HepG2 (cell line): ENCODE results near the gene ST3GAL5. TPM values are rescaled to one million over a fixed set of nuclear protein-coding genes. Genes with fewer than 3 reads are reported as not detected.

Experiments used
- ATAC-seq: fragments of 200-7000 bp; cut with Tn5 transposase; 3 replicates; pipeline ENCODE4 v1.9.1; 2020; ENCODE audit warnings: mild to moderate bottlenecking, moderate library complexity
- BruUV-seq: library from RNA; stranded (reverse); fragments of 400-500 nt; replicated peaks from 2 replicates; lab custom pipeline; 2021; lab: Mats Ljungman, UMichigan
- CTCF ChIA-PET: fragments of 300-600 bp; formaldehyde crosslinking; extraction: SDS; loops from one replicate; lab custom pipeline; 2021; ENCODE audit warnings: low total read pairs, inconsistent platforms, low intra/inter-chr PET ratio; lab: Yijun Ruan, JAX
- POLR2A ChIA-PET: fragments of 350-600 bp; sonication (Branson Sonifier 250); formaldehyde crosslinking; loops from one replicate; lab custom pipeline; 2020; ENCODE audit warnings: antibody characterized with exemption, inconsistent platforms; lab: Yijun Ruan, JAX
- DNase-seq: peaks from one replicate; pipeline ENCODE4 v3.0.0-alpha.2; 2015; ENCODE audit warnings: low spot score
- FAIRE-seq: peaks from 3 replicates; lab custom pipeline; 2011; peaks lifted over from hg19 to GRCh38; lab: Jason Lieb, UNC
- H2AFZ ChIP-seq: one replicate; pipeline ENCODE4 v1.6.1; 2011; ENCODE audit warnings: low read length, inconsistent platforms
- H3K27ac ChIP-seq: fragments of 300-600 bp; 3 replicates; pipeline ENCODE4 v1.8.0; 2011; ENCODE audit warnings: mixed run types, mild to moderate bottlenecking, mixed read lengths, low read length, inconsistent platforms; ENCODE audit not compliant: insufficient read depth; ENCODE audit errors: extremely low read length
- H3K27me3 ChIP-seq, 2 experiments: fragments of 200-600 bp in 1 of 2; 2 replicates in 1 of 2; 3 replicates in 1 of 2; pipeline versions ENCODE4 v1.6.0 to v1.8.0; 2011; ENCODE audit warnings: low read length in 2 of 2, mild to moderate bottlenecking in 2 of 2, moderate library complexity in 2 of 2, inconsistent platforms in 1 of 2; ENCODE audit not compliant: insufficient read depth in 2 of 2, control insufficient read depth in 1 of 2
- H3K36me3 ChIP-seq, 2 experiments: fragments of 200-600 bp in 1 of 2; replicated peaks in 1 of 2; 2 replicates in 1 of 2; 3 replicates in 1 of 2; pipeline versions ENCODE4 v1.5.1 to v1.8.0; 2011; ENCODE audit warnings: low read length in 2 of 2, inconsistent platforms in 1 of 2; ENCODE audit not compliant: insufficient read depth in 2 of 2, control insufficient read depth in 1 of 2
- H3K4me1 ChIP-seq: 2 replicates; pipeline ENCODE4 v1.5.1; 2012; ENCODE audit warnings: low read length, inconsistent platforms; ENCODE audit not compliant: insufficient read depth
- H3K4me2 ChIP-seq: 2 replicates; pipeline ENCODE4 v1.6.0; 2011; ENCODE audit warnings: low read depth, low read length, inconsistent platforms
- H3K4me3 ChIP-seq, 3 experiments: fragments of 200-600 bp in 1 of 3; sonication (generic), shearing (Covaris generic) in 1 of 3; replicated peaks in 1 of 3; 2 replicates each; pipeline ENCODE4 v1.5.1; 2011 to 2016; ENCODE audit warnings: low read length in 3 of 3, inconsistent platforms in 2 of 3, low read depth in 2 of 3, mild to moderate bottlenecking in 2 of 3, control low read depth in 1 of 3, mixed read lengths in 1 of 3; ENCODE audit not compliant: insufficient read depth in 1 of 3
- H3K79me2 ChIP-seq: one replicate; pipeline ENCODE4 v1.6.1; 2011; ENCODE audit warnings: low read length, inconsistent platforms; ENCODE audit not compliant: insufficient read depth
- H3K9ac ChIP-seq: 2 replicates; pipeline ENCODE4 v1.6.0; 2011; ENCODE audit warnings: mild to moderate bottlenecking, low read depth, low read length, inconsistent platforms; ENCODE audit not compliant: insufficient read depth
- H3K9me3 ChIP-seq: 2 replicates; pipeline ENCODE4 v1.5.1; 2012; ENCODE audit warnings: mild to moderate bottlenecking, low read length
- H4K20me1 ChIP-seq: 2 replicates; pipeline ENCODE4 v1.6.0; 2011; ENCODE audit warnings: inconsistent platforms, mild to moderate bottlenecking, low read length, moderate library complexity; ENCODE audit not compliant: insufficient read depth
- ARHGAP35 ChIP-seq: sonication (generic); formaldehyde crosslinking; IDR thresholded peaks from 2 replicates; pipeline ENCODE4 v1.9.0; 2022; ENCODE audit warnings: mild to moderate bottlenecking, inconsistent platforms, moderate library complexity, missing genetic modification reagents, borderline replicate concordance
- HDAC6 ChIP-seq: fragments of 200-600 bp; sonication (generic); IDR thresholded peaks from 2 replicates; pipeline ENCODE4 v1.7.0; 2017; ENCODE audit warnings: mild to moderate bottlenecking, antibody characterized with exemption, low read length, low read depth
- KLF12 ChIP-seq: sonication (generic); formaldehyde crosslinking; IDR thresholded peaks from 2 replicates; pipeline ENCODE4 v1.4.0; 2020; ENCODE audit warnings: missing genetic modification reagents, borderline replicate concordance
- NFE2L1 ChIP-seq: sonication (generic); formaldehyde crosslinking; IDR thresholded peaks from 2 replicates; pipeline ENCODE4 v1.4.0; 2020; ENCODE audit warnings: missing genetic modification reagents, mild to moderate bottlenecking, borderline replicate concordance
- YEATS2 ChIP-seq: sonication (generic); formaldehyde crosslinking; IDR thresholded peaks from 2 replicates; pipeline ENCODE4 v1.4.0; 2020; ENCODE audit warnings: missing genetic modification reagents, borderline replicate concordance
- ZBTB42 ChIP-seq: sonication (generic); formaldehyde crosslinking; IDR thresholded peaks from 2 replicates; pipeline ENCODE4 v1.5.0; 2020; ENCODE audit warnings: mild to moderate bottlenecking, missing genetic modification reagents
- ZNF3 ChIP-seq: IDR thresholded peaks from 2 replicates; pipeline ENCODE4 v1.7.0; 2017; ENCODE audit warnings: inconsistent platforms
- ZNF30 ChIP-seq: sonication (generic); formaldehyde crosslinking; IDR thresholded peaks from 2 replicates; pipeline ENCODE4 v1.5.0; 2020; ENCODE audit warnings: mild to moderate bottlenecking, missing genetic modification reagents
- ZNF766 ChIP-seq: sonication (generic); formaldehyde crosslinking; IDR thresholded peaks from 2 replicates; pipeline ENCODE4 v1.5.0; 2020; ENCODE audit warnings: missing genetic modification reagents, borderline replicate concordance
- ZSCAN25 ChIP-seq: sonication (generic); formaldehyde crosslinking; IDR thresholded peaks from 2 replicates; pipeline ENCODE4 v1.8.0; 2022; ENCODE audit warnings: mild to moderate bottlenecking, missing genetic modification reagents
- WGBS: methylation state at CpG from one replicate; pipeline ENCODE4 v1.1.6; 2017; ENCODE audit warnings: low lambda C conversion rate; 5-methylcytosine and 5-hydroxymethylcytosine counted together
- in situ Hi-C: cut with HindIII; loops from 2 replicates; pipeline ENCODE4 v1.10.0; 2017; ENCODE audit warnings: low pct_unique_long_range_greater_than_20kb; ENCODE audit not compliant: extremely low pct_ligation_motif_present
- intact Hi-C: fragments of 100-400 bp; cut with micrococcal nuclease; formaldehyde crosslinking; loops from one replicate; pipeline ENCODE4 v1.10.0; 2022; ENCODE audit not compliant: unreplicated experiment
- polyA plus RNA-seq, 8 experiments: library from polyadenylated mRNA; depleted of rRNA in 3 of 8; stranded (reverse) in 7 of 8; unstranded in 1 of 8; fragments of >200 nt; fragmentation: Illumina TruSeq in 4 of 8; extraction: Trizol in 4 of 8; gene quantifications; 2 replicates each; pipeline versions ENCODE4 v1.2.1 to v1.2.3, GENCODE V29; 2011 to 2016; ENCODE audit warnings: low read depth in 4 of 8, missing spikeins in 1 of 8, mixed read lengths in 1 of 8; ENCODE audit not compliant: insufficient read depth in 1 of 8
- total RNA-seq, 5 experiments: library from RNA; depleted of rRNA; stranded (reverse); fragments of >200 nt; fragmentation: Illumina TruSeq; extraction: Trizol; gene quantifications; 2 replicates each; pipeline ENCODE4 v1.2.3, GENCODE V29; 2016; ENCODE audit warnings: low read depth in 1 of 5
- TF ChIP-seq, protein P1 (sequence below): sonication (generic); formaldehyde crosslinking; IDR thresholded peaks from 2 replicates; pipeline ENCODE4 v1.5.0; 2020; ENCODE audit warnings: missing genetic modification reagents, mild to moderate bottlenecking, borderline replicate concordance
- TF ChIP-seq, protein P2 (sequence below): sonication (generic); formaldehyde crosslinking; IDR thresholded peaks from 2 replicates; pipeline ENCODE4 v1.4.0; 2020; ENCODE audit warnings: mild to moderate bottlenecking, missing genetic modification reagents, borderline replicate concordance
- TF ChIP-seq, protein P3 (sequence below): IDR thresholded peaks from 2 replicates; pipeline ENCODE4 v1.6.1; 2012; ENCODE audit warnings: low read length, improper control_type of control experiment

Gene ST3GAL5
- total and polyA plus RNA-seq, 2 of the 13 experiments (the other 11 are each of a cell fraction or from before 2014, with no cell fraction given): 1.3 to 2.0 TPM

DNA sequence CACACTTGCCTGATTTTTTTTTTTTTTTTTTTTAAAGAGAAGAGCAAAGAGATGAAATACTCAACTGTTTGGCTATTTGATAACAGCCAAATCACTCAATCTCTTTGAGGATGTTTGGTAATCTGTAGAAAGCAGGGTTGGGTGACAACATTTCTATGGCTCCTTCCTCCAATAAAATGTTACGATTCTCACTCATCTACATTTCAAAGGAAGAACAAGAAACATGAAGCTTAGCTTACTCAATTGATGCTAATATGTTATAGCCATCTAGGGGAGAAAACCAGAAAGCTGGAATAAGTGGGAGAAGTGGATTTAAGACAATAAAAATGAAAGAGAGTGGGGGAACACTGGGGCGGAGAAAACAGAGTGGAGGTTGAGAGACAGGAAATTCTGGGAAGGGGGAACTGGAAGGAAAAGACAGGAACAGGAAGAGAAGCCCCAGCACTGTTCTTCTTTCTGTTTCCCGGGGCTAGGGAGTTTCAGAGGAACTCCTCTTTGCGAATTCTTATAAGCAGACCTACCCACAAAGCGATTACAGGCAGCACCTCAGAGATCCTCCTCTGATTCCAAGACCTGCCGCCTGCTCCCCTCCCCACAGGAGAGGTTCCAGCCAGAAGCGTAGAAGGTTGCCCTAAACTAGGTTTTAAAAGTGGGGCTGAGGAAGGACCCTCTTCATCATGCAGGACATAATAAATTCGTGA is 13.3 kb downstream of the ST3GAL5 start:
- POLR2A ChIA-PET: interaction anchor here (0.5 kb wide), 1 partner anchor 303 kb away, joined by 3 read pairs; no protein-coding TSS in a partner anchor
- in situ Hi-C loops: no loop called here
- intact Hi-C loops: no loop called here
- Histone ChIP-seq H3K4me2 (no peak overlapping the region), H3K9ac (no peak overlapping the region), H3K27me3 (peaks cover 0 to 11% of the 10 kb centered on the region in 2 experiments; a peak in 4 of 5 replicates), H3K36me3 (no peaks in the 10 kb centered on the region), H3K79me2 (no peaks in the 10 kb centered on the region), H4K20me1 (no peaks in the 10 kb centered on the region), H3K4me1 (no peaks in the 10 kb centered on the region), H3K4me3 (no peak overlapping the region)
- DNase-seq: no peak
- FAIRE-seq: no peak
- WGBS: 43% methylated on average over 8 of the region's 8 CpGs
- ATAC-seq: no peak
- CTCF ChIA-PET: no interaction called here
- no TSS peak for BruUV-seq
- TF ChIP-seq HDAC6: no peak
- TF ChIP-seq KLF12 (CRISPR knock-in tag): no peak
- no peak for TF ChIP-seq ZSCAN25 (CRISPR knock-in tag)
- TF ChIP-seq ZNF3 (CRISPR knock-in tag): no peak
- no peak for TF ChIP-seq ARHGAP35 (CRISPR knock-in tag)
- TF ChIP-seq ZBTB42 (CRISPR knock-in tag): no peak
- TF ChIP-seq YEATS2 (CRISPR knock-in tag): no peak
- TF ChIP-seq, protein P1, sequence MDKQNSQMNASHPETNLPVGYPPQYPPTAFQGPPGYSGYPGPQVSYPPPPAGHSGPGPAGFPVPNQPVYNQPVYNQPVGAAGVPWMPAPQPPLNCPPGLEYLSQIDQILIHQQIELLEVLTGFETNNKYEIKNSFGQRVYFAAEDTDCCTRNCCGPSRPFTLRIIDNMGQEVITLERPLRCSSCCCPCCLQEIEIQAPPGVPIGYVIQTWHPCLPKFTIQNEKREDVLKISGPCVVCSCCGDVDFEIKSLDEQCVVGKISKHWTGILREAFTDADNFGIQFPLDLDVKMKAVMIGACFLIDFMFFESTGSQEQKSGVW (CRISPR knock-in tag): no peak
- TF ChIP-seq, protein P2, sequence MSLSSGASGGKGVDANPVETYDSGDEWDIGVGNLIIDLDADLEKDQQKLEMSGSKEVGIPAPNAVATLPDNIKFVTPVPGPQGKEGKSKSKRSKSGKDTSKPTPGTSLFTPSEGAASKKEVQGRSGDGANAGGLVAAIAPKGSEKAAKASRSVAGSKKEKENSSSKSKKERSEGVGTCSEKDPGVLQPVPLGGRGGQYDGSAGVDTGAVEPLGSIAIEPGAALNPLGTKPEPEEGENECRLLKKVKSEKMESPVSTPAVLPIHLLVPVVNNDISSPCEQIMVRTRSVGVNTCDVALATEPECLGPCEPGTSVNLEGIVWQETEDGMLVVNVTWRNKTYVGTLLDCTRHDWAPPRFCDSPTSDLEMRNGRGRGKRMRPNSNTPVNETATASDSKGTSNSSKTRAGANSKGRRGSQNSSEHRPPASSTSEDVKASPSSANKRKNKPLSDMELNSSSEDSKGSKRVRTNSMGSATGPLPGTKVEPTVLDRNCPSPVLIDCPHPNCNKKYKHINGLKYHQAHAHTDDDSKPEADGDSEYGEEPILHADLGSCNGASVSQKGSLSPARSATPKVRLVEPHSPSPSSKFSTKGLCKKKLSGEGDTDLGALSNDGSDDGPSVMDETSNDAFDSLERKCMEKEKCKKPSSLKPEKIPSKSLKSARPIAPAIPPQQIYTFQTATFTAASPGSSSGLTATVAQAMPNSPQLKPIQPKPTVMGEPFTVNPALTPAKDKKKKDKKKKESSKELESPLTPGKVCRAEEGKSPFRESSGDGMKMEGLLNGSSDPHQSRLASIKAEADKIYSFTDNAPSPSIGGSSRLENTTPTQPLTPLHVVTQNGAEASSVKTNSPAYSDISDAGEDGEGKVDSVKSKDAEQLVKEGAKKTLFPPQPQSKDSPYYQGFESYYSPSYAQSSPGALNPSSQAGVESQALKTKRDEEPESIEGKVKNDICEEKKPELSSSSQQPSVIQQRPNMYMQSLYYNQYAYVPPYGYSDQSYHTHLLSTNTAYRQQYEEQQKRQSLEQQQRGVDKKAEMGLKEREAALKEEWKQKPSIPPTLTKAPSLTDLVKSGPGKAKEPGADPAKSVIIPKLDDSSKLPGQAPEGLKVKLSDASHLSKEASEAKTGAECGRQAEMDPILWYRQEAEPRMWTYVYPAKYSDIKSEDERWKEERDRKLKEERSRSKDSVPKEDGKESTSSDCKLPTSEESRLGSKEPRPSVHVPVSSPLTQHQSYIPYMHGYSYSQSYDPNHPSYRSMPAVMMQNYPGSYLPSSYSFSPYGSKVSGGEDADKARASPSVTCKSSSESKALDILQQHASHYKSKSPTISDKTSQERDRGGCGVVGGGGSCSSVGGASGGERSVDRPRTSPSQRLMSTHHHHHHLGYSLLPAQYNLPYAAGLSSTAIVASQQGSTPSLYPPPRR (CRISPR knock-in tag): no peak
- no peak for TF ChIP-seq ZNF766
- no peak for TF ChIP-seq ZNF30
- TF ChIP-seq NFE2L1 (CRISPR knock-in tag): no peak
- TF ChIP-seq, protein P3, sequence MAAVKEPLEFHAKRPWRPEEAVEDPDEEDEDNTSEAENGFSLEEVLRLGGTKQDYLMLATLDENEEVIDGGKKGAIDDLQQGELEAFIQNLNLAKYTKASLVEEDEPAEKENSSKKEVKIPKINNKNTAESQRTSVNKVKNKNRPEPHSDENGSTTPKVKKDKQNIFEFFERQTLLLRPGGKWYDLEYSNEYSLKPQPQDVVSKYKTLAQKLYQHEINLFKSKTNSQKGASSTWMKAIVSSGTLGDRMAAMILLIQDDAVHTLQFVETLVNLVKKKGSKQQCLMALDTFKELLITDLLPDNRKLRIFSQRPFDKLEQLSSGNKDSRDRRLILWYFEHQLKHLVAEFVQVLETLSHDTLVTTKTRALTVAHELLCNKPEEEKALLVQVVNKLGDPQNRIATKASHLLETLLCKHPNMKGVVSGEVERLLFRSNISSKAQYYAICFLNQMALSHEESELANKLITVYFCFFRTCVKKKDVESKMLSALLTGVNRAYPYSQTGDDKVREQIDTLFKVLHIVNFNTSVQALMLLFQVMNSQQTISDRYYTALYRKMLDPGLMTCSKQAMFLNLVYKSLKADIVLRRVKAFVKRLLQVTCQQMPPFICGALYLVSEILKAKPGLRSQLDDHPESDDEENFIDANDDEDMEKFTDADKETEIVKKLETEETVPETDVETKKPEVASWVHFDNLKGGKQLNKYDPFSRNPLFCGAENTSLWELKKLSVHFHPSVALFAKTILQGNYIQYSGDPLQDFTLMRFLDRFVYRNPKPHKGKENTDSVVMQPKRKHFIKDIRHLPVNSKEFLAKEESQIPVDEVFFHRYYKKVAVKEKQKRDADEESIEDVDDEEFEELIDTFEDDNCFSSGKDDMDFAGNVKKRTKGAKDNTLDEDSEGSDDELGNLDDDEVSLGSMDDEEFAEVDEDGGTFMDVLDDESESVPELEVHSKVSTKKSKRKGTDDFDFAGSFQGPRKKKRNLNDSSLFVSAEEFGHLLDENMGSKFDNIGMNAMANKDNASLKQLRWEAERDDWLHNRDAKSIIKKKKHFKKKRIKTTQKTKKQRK: no peak
- TF ChIP-seq, all 625 proteins: peak for 0
- Histone ChIP-seq H3K27ac (no peak overlapping the region), H3K9me3 (no peaks in the 10 kb centered on the region), H2AFZ (no peak overlapping the region)
